Measurements from ENCODE around the gene TSPAN32.
A peak's percentile ranks its signal among the peaks of the same experiment; 100 is the strongest.

The TSPAN32 gene

DNA sequence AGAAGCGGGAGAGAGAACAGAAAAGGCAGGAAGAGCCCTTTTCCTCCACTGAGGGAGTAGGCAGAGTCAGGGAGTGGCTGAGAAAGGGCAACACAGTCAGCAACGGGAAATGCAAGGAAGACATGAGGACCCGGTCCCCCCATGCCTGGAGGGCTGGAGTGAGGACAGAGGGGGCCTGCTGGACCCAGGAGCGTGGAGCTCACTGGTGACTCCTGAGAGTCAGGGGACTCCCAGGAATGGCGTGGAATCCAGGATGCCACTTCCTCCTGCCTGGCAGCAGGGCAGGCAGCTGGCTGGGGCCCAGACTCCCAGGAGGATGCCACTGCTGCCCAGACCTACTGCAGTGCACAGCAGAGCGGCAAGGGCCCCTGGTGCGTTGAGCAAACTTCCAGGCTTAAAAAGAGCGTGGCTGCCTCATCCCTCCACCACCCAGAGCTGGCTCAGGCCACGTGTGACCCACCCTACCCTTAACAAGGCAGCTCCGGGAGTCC is 11.4 kb upstream of the TSPAN32 start:
- no peak for DNase-seq

DNA sequence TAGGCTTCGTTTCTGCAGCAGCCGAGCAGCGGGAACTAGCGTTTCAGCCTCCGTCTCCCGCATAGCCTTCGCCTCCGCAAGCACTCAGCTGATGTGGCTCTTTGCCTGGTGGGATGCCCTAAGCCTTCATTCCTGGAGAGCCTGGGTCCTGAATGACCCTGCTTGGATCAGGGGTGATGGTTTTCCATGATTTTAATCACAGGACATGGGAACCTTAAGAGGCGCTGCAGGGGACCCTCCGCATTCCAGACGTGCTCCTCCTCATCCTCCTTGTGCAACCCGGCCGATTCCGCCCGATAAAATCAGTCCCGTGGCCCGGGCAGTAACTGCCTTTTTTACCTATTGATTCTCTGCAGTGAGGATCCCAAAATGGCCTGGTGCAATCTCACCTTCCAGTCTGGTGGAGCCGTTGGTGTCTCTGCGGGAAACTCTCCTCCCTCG is 8.3 kb upstream of the TSPAN32 start:
- no peak for DNase-seq

GRCh38 chr11:2293984-2294925 is 7.6 kb upstream of the TSPAN32 start:
- DNase-seq, result no peak

- DNase-seq, result no peak
Measured at GRCh38 chr11:2294926-2295290, 6.9 kb upstream of the TSPAN32 start.

DNA sequence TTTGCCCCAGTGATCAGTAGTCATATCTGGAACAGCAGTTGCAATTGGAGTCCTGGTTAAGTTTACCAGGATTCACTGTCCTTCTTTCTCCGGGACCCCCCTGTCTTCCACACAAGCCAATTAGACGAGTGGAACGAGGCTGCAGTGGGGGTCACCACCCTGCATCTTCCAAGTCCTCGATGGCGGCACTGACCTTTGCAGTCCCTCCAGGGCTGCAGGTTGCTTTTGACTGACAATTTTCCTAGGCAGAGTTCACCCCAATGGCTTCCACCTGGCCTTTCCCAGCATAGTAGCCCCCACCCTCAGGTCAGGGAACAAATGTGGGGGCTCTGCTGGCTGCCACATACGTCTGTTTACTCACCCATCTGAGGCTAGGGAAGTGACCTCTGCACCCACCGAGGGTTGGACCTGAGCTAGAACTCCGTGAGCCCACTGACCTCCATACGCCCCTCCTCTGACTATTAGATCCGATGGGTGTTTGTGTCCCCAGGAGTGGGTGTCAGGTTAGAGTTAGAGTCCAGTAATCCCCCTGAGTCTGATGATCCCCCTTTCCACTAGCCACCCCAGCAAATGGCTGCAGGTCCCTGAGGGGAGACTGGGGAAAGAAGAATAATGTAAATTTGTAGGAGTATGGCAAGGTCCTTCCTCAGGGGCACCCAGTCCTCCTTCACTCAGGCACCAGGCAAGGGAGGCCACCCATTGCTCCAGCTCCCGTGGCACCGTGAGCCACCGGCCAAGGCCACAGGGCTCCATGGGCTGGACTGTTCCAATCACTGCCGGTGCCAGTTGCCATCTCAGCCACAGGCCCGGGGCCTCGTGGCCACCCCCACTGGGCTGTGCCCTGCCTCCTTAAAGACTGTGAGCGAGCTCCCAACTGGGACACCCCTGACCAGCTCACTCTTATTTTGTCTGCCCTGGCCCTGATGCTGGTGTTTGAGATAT is 5.6 kb upstream of the TSPAN32 start:
- DNase-seq, result no peak

- no peak for DNase-seq
Measured at GRCh38 chr11:2296913-2297622, 4.7 kb upstream of the TSPAN32 start.

DNA sequence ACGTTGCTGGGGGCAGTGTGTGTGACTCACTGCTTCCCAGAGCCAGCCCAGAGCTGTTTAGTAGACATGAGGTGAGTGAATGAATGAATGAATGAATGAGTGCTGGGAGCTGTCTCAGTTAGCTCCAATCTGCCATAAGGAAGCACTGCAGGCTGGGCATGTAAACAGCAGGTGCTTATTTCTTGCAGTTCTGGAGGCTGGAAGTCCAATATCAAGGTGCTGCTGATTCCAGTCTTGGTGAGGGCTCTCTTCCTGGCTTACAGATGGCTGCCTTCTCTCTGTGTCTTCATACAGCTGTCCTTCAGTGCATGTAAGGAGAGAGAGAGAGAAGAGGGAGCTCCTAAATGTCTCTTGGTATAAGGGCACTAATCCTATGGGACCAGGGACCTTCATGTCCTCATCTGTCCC is 4.2 kb upstream of the TSPAN32 start:
- DNase-seq, result no peak

GRCh38 chr11:2298131-2298794 is 3.5 kb upstream of the TSPAN32 start:
- no peak for DNase-seq

DNA sequence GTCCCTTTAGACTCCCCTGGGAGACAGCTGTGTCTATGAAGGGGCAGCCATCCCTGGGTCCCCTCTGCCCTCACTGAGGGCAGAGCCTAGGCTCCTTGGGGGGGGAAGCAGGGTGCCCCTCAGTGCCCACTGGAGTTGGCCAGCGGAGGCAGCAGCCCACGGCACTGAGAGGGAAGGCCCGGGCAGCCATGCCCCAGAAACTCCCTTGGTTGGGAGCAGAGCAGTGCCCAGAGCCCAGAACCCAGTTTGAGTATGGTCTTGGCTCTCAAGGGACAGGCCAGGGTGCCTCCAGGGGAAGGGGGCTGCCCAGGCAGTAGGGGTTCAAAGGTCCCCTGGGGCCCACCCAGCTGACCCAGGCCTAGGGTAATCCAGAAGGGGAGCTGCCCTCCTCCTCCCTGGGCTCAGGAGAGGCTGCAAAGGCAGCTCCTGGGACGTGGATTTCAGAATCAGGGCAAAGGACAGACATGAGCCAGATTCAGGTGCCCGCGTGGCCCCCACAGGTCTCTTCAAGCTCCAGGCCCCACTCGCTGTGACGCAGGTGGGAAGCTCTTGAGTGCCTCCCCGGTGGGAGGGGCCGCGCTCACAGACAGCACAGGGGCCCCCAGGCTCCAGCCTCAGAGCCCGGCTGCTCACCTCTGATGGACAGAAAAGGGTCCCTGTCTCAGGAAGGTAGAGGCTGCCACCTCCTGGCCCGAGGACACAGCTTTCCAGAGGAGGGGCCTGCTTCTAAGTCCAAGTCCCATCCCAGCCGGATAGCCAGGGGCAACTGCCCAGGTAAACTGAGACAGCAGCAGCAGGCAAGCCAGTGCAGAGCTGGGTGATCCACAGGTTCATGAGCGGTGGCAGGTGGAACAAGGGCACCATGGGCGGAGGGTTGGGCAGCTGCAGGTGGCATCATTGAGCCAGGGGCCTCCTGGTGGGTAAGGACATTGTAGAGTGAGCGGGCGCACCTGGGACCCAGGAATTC is 2.7 kb upstream of the TSPAN32 start:
- no peak for DNase-seq

DNA sequence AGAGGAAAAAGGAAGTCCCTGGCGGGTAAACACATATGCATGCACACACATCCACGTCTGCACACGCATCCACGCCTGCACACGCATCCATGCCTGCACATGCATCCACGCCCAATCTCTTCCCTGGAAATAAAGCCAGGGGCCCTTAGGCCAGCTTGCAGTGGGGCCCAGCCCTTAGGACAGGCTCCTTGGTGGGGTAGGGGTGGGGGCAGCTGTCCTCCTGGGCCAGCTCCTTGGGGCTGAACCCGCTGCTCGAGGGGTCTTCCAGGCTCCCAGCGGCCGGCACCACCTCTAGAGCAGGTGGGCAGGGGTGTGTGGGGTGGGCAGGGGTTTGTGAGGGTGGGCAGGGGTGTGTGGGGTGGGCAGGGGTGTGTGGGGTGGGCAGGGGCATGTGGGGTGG is 2.0 kb upstream of the TSPAN32 start:
- DNase-seq, result no peak

- DNase-seq, result no peak
Measured at GRCh38 chr11:2300290-2300935, 1.4 kb upstream of the TSPAN32 start.

- no peak for DNase-seq
Measured at GRCh38 chr11:2300936-2301630, 730 bp upstream of the TSPAN32 start.

DNA sequence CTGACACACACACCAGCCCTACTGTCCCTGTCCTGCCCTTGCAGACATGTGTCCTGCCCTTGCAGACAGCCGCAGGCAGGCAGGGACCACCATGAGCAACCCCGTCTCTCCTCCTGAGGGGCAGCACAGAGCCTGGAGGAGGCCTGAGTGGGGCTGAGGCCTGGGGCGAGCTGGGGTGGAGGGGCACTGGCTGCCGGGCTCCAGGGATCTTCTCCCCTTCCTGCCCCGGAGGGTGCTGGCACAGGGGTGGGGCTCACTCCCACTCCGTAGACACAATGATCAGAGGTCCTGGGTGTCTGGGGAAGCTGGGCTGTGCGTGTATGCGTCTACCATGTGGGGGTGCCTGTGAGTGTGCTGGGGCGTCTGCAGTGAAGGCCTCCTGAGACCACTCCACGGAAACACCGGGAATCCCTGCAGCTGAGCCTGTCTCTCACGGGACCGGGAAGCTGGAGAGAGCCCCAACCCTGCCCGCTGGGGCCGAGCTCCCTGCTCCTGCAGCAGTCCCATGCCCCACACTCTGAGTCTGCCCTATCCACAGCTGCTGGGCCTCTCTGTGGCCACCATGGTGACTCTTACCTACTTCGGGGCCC is 588 bp downstream of the TSPAN32 start:
- no peak for DNase-seq

DNA sequence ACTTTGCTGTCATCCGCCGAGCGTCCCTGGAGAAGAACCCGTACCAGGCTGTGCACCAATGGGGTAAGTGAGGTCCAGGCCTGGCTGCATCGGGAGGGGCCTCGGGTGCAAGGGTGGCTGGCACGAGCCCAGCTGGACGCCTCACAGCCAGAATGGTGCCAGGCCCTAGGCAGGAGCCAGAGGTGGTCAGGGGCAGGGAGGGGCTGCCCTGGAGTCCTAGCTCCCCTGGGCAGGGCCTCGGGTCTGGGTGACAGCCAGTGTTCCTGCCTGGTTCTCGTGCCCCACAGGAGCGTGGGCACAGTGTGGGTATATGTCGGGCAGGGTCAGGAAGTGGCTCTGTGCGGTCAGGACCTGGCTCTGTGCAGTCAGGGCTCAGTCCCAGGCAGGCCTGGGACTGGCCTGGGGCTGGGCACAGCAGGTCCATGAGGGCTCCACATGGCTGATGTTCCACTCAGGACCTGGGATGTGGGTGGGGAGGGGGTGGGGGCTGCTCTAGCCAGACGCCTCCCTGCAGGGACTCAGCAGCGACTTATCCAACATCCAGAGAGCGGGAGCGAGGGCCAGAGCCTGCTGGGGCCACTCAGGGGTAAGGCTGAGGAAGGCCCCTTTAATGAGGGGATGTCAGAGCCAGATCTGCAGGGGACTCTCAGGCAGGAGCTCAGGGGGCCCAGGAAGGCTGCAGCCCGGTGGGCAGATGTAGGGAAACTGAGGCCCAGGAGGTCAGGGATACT is 1.2 kb downstream of the TSPAN32 start:
- DNase-seq, result no peak

GRCh38 chr11:2303627-2304505 is 2.1 kb downstream of the TSPAN32 start:
- DNase-seq, result no peak

- no peak for DNase-seq
Measured at GRCh38 chr11:2304506-2305139, 2.8 kb downstream of the TSPAN32 start.

GRCh38 chr11:2305140-2305778 is 3.4 kb downstream of the TSPAN32 start:
- DNase-seq, result peak; percentile 37
